CD4-positive, alpha-beta memory T cell (primary cell): ENCODE measurements around the gene C1orf174. TPM values are rescaled to one million over a fixed set of nuclear protein-coding genes. Genes with fewer than 3 reads are reported as not detected.

ENCODE experiments used
- CTCF ChIA-PET: fragments of 350-600 bp; sonication (Branson Sonifier 250); formaldehyde crosslinking; loops from one replicate; lab custom pipeline; 2021; ENCODE audit warnings: inconsistent platforms; ENCODE audit not compliant: partially characterized antibody; lab: Charles Lee
- POLR2A ChIA-PET: fragments of 350-600 bp; sonication (Branson Sonifier 250); formaldehyde crosslinking; loops from one replicate; lab custom pipeline; 2021; ENCODE audit not compliant: partially characterized antibody; lab: Charles Lee
- DNase-seq, 5 donors: peaks; one replicate each; pipeline versions ENCODE4 v3.0.0 to v3.0.0-alpha.2; 2020 to 2022; ENCODE audit warnings: mixed read lengths in 1 of 5
- H3K27ac ChIP-seq: one replicate; pipeline ENCODE4 v1.7.0; 2013; ENCODE audit warnings: low read depth, low read length
- H3K27me3 ChIP-seq: 2 replicates; pipeline ENCODE4 v1.7.0; 2013; ENCODE audit warnings: mild to moderate bottlenecking, low read length, moderate library complexity; ENCODE audit not compliant: insufficient read depth
- H3K36me3 ChIP-seq: 2 replicates; pipeline ENCODE4 v1.7.0; 2013; ENCODE audit warnings: mild to moderate bottlenecking, low read length, moderate library complexity; ENCODE audit not compliant: insufficient read depth
- H3K4me1 ChIP-seq: 2 replicates; pipeline ENCODE4 v1.7.0; 2013; ENCODE audit warnings: mild to moderate bottlenecking, low read length, moderate library complexity; ENCODE audit not compliant: insufficient read depth
- H3K4me3 ChIP-seq, 2 donors: one replicate each; pipeline ENCODE4 v1.7.0; 2013; ENCODE audit warnings: low read length in 2 of 2, mild to moderate bottlenecking in 1 of 2
- H3K9me3 ChIP-seq, 2 donors: one replicate each; pipeline ENCODE4 v1.7.0; 2013; ENCODE audit warnings: low read length in 2 of 2, control low read depth in 1 of 2; ENCODE audit not compliant: control insufficient read depth in 1 of 2
- H3K27ac Mint-ChIP-seq, 7 donors: one replicate each; pipeline ENCODE4 v1.8.0; 2020 to 2021; ENCODE audit warnings: mixed read lengths in 7 of 7, mild to moderate bottlenecking in 6 of 7, inconsistent platforms in 3 of 7, moderate library complexity in 3 of 7
- H3K27me3 Mint-ChIP-seq, 2 donors: one replicate each; pipeline ENCODE4 v1.8.0; 2020 to 2021; ENCODE audit warnings: mixed read lengths in 2 of 2
- H3K36me3 Mint-ChIP-seq, 2 donors: one replicate each; pipeline ENCODE4 v1.8.0; 2020 to 2021; ENCODE audit warnings: mixed read lengths in 2 of 2, inconsistent platforms in 1 of 2, mild to moderate bottlenecking in 1 of 2
- H3K4me1 Mint-ChIP-seq, 4 donors: one replicate each; pipeline ENCODE4 v1.8.0; 2020 to 2021; ENCODE audit warnings: mixed read lengths in 4 of 4, mild to moderate bottlenecking in 1 of 4
- H3K4me3 Mint-ChIP-seq, 8 donors: one replicate each; pipeline ENCODE4 v1.8.0; 2020 to 2021; ENCODE audit warnings: mixed read lengths in 8 of 8, mild to moderate bottlenecking in 7 of 8, moderate library complexity in 6 of 8, inconsistent platforms in 3 of 8
- H3K9me3 Mint-ChIP-seq, 8 donors: one replicate each; pipeline ENCODE4 v1.8.0; 2020 to 2021; ENCODE audit warnings: mixed read lengths in 8 of 8, mild to moderate bottlenecking in 5 of 8, inconsistent platforms in 3 of 8, moderate library complexity in 1 of 8
- intact Hi-C: fragments of 100-400 bp; cut with micrococcal nuclease; formaldehyde crosslinking; loops from one replicate; pipeline ENCODE4 v1.15.1; 2023
- polyA plus RNA-seq, 2 donors: library from polyadenylated mRNA; unstranded; fragments of 300-500 nt; fragmentation: Illumina TruSeq; gene quantifications; one replicate each; pipeline ENCODE4 v1.2.3, GENCODE V29; 2021
- total RNA-seq, 2 experiments: library from RNA; stranded (reverse); gene quantifications; one replicate each; pipeline ENCODE4 v1.2.3, GENCODE V29; 2021

The C1orf174 gene
- total and polyA plus RNA-seq, 4 experiments from 2014 or later, result 21.8 to 36.0 (median 34.3) TPM

DNA sequence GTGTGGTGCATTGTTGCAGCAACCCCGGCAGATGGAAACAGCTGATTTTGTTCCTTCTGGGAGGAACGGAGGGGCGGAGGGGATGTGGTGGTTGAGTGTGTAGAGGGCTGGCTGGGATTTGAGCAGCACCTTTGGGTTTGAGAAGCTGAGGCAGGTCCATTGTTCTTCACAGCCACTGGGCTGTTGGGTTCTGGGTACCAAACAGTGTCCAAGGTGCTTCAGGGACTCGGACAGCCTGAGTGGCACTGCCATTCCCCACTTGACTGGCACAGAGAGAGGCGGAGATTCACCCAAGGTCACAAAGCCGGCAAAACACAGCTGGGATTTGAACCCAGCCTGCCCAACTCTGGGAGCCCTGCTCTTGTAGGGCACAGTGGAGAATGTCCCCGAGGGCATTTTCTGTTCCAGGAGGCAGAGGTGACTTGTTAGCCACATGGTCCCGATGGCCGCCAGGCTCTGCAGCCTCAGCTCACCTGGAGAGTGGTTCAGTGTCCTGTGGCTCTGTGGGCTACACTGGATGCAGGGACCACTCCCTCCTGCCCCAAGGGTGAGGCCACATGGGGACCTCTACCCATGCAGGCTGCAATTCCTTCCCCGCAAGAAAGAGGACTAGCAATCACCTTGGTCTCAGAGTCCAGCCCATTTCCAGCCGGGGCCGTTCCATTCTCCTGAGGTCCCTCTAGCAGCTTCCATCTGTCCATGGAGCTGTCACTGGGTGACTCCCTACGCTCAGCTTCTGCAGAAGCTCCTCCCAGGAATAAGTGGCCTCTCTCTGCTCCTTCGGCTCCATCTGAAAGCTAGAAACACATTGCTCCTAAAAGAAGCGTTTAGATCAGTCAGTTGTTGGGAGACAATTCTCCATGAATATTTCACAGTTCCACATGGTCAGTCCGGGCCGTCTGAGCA is 31.2 kb upstream of the C1orf174 start:
- DNase-seq, result no peak
- no peak overlapping the region for H3K4me3 Mint-ChIP-seq
- H3K4me3 ChIP-seq, result no peak overlapping the region
- H3K36me3 Mint-ChIP-seq, result no peaks in the 10 kb centered on the region
- H3K36me3 ChIP-seq, result no peaks in the 10 kb centered on the region
- H3K27ac Mint-ChIP-seq, result no peak overlapping the region
- H3K9me3 ChIP-seq, result no peaks in the 10 kb centered on the region
- H3K4me1 ChIP-seq, result no peaks in the 10 kb centered on the region
- peaks cover 12 to 15% of the 10 kb centered on the region in 2 donors for H3K27me3 Mint-ChIP-seq
- no peak overlapping the region for H3K27ac ChIP-seq
- H3K4me1 Mint-ChIP-seq, result peaks cover 0 to 8% (median 4%) of the 10 kb centered on the region in 4 donors
- no peaks in the 10 kb centered on the region for H3K27me3 ChIP-seq
- ChIA-PET POLR2A (interaction anchor here (0.6 kb wide), 1 partner anchor 160 kb away, joined by 3 read pairs; no protein-coding TSS in a partner anchor), CTCF (no interaction called here)
- H3K9me3 Mint-ChIP-seq, result peaks cover 0 to 5% (median 0%) of the 10 kb centered on the region in 8 donors
- intact Hi-C loops, result no loop called here

DNA sequence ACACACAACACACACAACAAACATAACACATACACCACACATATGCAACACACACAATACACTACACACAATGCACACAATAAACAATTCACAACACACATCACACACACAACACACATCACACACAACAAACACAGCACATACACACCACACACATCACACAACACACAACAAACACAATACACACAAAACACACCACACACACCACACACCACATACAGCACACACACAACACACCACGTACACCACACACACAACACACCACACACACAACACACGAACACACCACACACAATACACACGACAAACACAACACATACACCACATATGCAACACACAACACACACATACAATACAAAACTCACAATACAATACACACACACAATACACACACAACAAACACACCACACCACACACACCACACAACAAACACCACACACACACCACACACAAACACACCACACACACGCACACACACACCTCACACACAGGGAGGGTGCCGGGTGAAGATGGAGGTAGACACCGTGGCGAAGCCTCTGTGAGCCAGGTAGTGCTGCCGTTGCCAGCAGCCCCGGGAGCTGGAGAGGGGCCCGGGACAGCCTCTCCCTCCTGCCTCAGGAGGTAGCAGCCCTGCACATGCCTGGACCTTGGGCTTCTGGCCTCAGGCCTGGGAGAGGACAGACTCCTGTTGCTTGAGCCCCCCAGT is 30.4 kb upstream of the C1orf174 start:
- Mint-ChIP-seq H3K4me3 (peak overlapping the region in 1 of 8 donors; percentile 44), H3K36me3 (no peaks in the 10 kb centered on the region), H3K9me3 (peaks cover 0 to 2% (median 0%) of the 10 kb centered on the region in 8 donors), H3K27ac (peak overlapping the region in 2 of 7 donors; percentile 23 to 38), H3K4me1 (peaks cover 0 to 8% (median 4%) of the 10 kb centered on the region in 4 donors), H3K27me3 (peaks cover 13 to 18% of the 10 kb centered on the region in 2 donors)
- DNase-seq, result no peak
- no peak overlapping the region for H3K4me3 ChIP-seq
- no peaks in the 10 kb centered on the region for H3K4me1 ChIP-seq
- ChIA-PET POLR2A (no interaction called here), CTCF (no interaction called here)
- no peak overlapping the region for H3K27ac ChIP-seq
- H3K36me3 ChIP-seq, result no peaks in the 10 kb centered on the region
- H3K9me3 ChIP-seq, result no peaks in the 10 kb centered on the region
- H3K27me3 ChIP-seq, result no peaks in the 10 kb centered on the region
- intact Hi-C loops, result no loop called here

DNA sequence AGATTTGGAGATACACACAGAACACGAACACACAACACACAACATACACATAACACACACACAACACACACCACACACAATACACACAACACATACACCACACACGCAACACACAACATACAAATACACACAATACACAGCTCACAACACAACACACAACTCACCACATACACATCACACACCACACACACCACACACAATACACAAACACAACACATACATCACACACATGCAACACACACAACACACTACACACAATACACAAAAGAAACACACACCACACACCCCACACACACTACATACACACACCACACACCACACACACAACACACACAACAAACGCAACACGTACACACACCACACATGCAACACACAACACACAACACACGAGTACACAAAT is 29.1 kb upstream of the C1orf174 start:
- Histone ChIP-seq H3K9me3 (no peaks in the 10 kb centered on the region), H3K27ac (no peak overlapping the region), H3K4me3 (no peak overlapping the region), H3K4me1 (no peaks in the 10 kb centered on the region), H3K27me3 (no peaks in the 10 kb centered on the region), H3K36me3 (no peaks in the 10 kb centered on the region)
- peaks cover 6 to 13% of the 10 kb centered on the region in 2 donors for H3K27me3 Mint-ChIP-seq
- peaks cover 0 to 8% (median 4%) of the 10 kb centered on the region in 4 donors for H3K4me1 Mint-ChIP-seq
- peaks cover 0 to 2% (median 0%) of the 10 kb centered on the region in 8 donors for H3K9me3 Mint-ChIP-seq
- ChIA-PET POLR2A (no interaction called here), CTCF (no interaction called here)
- DNase-seq, result no peak
- peak overlapping the region in 2 of 7 donors; percentile 23 to 37 for H3K27ac Mint-ChIP-seq
- intact Hi-C loops, result no loop called here
- H3K4me3 Mint-ChIP-seq, result no peak overlapping the region
- H3K36me3 Mint-ChIP-seq, result no peaks in the 10 kb centered on the region

DNA sequence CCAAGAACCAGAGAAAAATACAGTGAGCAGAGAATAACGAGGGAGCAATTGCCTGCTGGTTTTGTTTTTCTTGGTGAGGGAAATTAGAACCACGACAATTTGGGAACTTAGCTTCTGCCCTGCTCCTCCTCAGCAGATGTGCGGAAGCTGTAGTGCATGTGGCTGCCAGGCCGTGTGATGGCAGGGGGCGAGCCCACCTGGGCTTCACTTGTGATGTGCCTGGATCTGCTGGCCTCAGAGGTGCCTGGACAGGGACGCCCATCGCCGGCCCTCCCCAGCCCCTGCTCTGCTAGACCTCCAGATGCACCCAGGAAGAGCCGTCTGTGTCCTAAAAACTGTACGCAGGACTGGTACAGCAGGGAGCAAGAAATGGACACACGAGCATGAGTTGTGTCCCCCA is 28.5 kb upstream of the C1orf174 start:
- ChIA-PET CTCF (no interaction called here), POLR2A (no interaction called here)
- Histone ChIP-seq H3K27me3 (no peaks in the 10 kb centered on the region), H3K36me3 (no peaks in the 10 kb centered on the region), H3K27ac (no peak overlapping the region), H3K9me3 (no peaks in the 10 kb centered on the region), H3K4me1 (no peaks in the 10 kb centered on the region), H3K4me3 (no peak overlapping the region)
- no peak overlapping the region for H3K4me3 Mint-ChIP-seq
- H3K27me3 Mint-ChIP-seq, result peaks cover 5 to 12% of the 10 kb centered on the region in 2 donors
- intact Hi-C loops, result no loop called here
- H3K9me3 Mint-ChIP-seq, result peaks cover 0 to 2% (median 0%) of the 10 kb centered on the region in 8 donors
- H3K4me1 Mint-ChIP-seq, result peaks cover 0 to 8% (median 4%) of the 10 kb centered on the region in 4 donors
- peak overlapping the region in 1 of 7 donors; percentile 28 for H3K27ac Mint-ChIP-seq
- no peak for DNase-seq
- no peaks in the 10 kb centered on the region for H3K36me3 Mint-ChIP-seq

DNA sequence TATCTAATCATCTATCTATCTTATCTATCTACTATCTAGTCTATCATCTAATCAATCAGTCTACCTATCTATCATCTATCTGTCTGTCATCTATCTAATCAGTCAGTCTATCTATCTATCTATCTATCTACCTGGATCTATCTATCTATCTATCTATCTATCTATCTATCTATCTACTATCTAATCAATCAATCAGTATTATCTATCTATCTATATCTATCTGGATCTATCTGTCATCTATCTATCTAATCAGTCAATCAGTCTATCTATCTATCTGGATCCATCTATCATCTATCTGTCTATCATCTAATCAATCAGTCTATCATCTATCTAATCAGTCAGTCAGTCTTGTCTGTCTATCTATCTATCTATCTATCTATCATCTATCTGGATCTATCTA is 26.9 kb upstream of the C1orf174 start:
- H3K4me1 Mint-ChIP-seq, result peaks cover 7 to 14% (median 10%) of the 10 kb centered on the region in 4 donors
- ChIA-PET CTCF (no interaction called here), POLR2A (no interaction called here)
- Histone ChIP-seq H3K36me3 (no peaks in the 10 kb centered on the region), H3K27ac (no peak overlapping the region), H3K4me3 (no peak overlapping the region), H3K27me3 (no peaks in the 10 kb centered on the region), H3K9me3 (no peaks in the 10 kb centered on the region), H3K4me1 (no peaks in the 10 kb centered on the region)
- intact Hi-C loops, result no loop called here
- H3K27ac Mint-ChIP-seq, result no peak overlapping the region
- no peak overlapping the region for H3K4me3 Mint-ChIP-seq
- peaks cover 0 to 2% (median 0%) of the 10 kb centered on the region in 8 donors for H3K9me3 Mint-ChIP-seq
- H3K36me3 Mint-ChIP-seq, result no peaks in the 10 kb centered on the region
- peaks cover 5 to 10% of the 10 kb centered on the region in 2 donors for H3K27me3 Mint-ChIP-seq
- DNase-seq, result no peak

DNA sequence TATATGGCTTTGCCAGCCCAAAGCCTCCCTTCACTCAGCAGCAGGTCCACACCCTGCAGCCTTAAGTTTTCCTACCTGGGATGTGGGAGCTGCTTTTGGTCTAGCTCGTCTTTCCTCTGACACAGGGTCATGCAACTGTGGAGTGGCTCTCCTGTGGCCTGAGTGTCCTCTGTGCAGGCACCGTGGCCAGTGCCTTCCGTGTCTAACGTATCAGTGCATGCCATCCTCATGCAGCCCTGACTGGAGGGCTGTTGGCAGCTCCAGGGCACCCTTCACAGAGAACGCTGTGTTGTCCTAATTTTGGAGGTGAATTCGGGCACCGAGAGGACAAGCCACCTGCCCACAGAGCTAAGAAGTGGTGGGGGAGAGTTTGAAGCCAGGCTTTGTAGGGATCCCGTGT is 25.7 kb upstream of the C1orf174 start:
- Histone ChIP-seq H3K9me3 (no peaks in the 10 kb centered on the region), H3K27ac (no peak overlapping the region), H3K27me3 (no peaks in the 10 kb centered on the region), H3K4me1 (no peaks in the 10 kb centered on the region), H3K4me3 (no peak overlapping the region), H3K36me3 (no peaks in the 10 kb centered on the region)
- intact Hi-C loops, result no loop called here
- Mint-ChIP-seq H3K36me3 (no peaks in the 10 kb centered on the region), H3K4me1 (peaks cover 9 to 17% (median 11%) of the 10 kb centered on the region in 4 donors), H3K4me3 (no peak overlapping the region), H3K27ac (no peak overlapping the region), H3K9me3 (peaks cover 0 to 2% (median 0%) of the 10 kb centered on the region in 8 donors), H3K27me3 (peaks cover 5 to 11% of the 10 kb centered on the region in 2 donors)
- CTCF ChIA-PET, result no interaction called here
- POLR2A ChIA-PET, result no interaction called here
- no peak for DNase-seq

DNA sequence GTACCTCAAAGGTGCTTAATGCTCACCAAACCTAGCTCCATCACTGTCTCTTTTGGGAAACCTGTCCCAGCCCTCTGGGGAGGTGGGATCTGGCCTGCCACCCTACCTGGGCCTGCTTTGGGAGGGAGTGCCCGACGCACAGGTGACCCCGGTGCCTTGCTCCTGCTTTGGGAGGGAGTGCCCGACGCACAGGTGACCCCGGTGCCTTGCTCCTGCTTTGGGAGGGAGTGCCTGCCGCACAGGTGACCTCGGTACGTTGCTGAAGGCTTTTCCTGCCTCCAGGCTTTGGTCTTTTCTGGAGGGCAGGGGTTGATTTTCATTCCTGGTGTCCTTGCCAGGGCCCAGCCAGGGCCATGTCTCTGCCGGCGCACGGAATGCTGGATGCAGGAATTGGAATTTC is 25.2 kb upstream of the C1orf174 start:
- H3K36me3 ChIP-seq, result no peaks in the 10 kb centered on the region
- CTCF ChIA-PET, result no interaction called here
- H3K4me1 ChIP-seq, result no peaks in the 10 kb centered on the region
- intact Hi-C loops, result no loop called here
- Mint-ChIP-seq H3K4me3 (no peak overlapping the region), H3K36me3 (no peaks in the 10 kb centered on the region), H3K27me3 (peaks cover 5 to 9% of the 10 kb centered on the region in 2 donors), H3K4me1 (peaks cover 7 to 17% (median 10%) of the 10 kb centered on the region in 4 donors), H3K9me3 (peaks cover 0 to 1% (median 0%) of the 10 kb centered on the region in 8 donors), H3K27ac (no peak overlapping the region)
- POLR2A ChIA-PET, result no interaction called here
- H3K9me3 ChIP-seq, result no peaks in the 10 kb centered on the region
- no peak overlapping the region for H3K27ac ChIP-seq
- no peaks in the 10 kb centered on the region for H3K27me3 ChIP-seq
- DNase-seq, result no peak
- no peak overlapping the region for H3K4me3 ChIP-seq
